Nephron (organoid): ENCODE data around the gene ATXN7L2.
A peak's percentile ranks its signal among the peaks of the same experiment; 100 is the strongest.

ENCODE experiments used
- H3K27ac Mint-ChIP-seq, 3 experiments: 2 replicates each; pipeline ENCODE4 v1.8.0; 2020; ENCODE audit warnings: mixed read lengths in 3 of 3, mild to moderate bottlenecking in 2 of 3, moderate library complexity in 1 of 3
- H3K27me3 Mint-ChIP-seq: 2 replicates; pipeline ENCODE4 v1.8.0; 2021; ENCODE audit warnings: low read depth, mild to moderate bottlenecking, moderate library complexity, mixed read lengths
- H3K36me3 Mint-ChIP-seq: 2 replicates; pipeline ENCODE4 v1.8.0; 2020; ENCODE audit warnings: low read depth, mixed read lengths
- H3K4me1 Mint-ChIP-seq: 2 replicates; pipeline ENCODE4 v1.8.0; 2020; ENCODE audit warnings: mixed read lengths
- H3K4me3 Mint-ChIP-seq, 3 experiments: 2 replicates each; pipeline ENCODE4 v1.8.0; 2020; ENCODE audit warnings: mild to moderate bottlenecking in 3 of 3, mixed read lengths in 3 of 3, moderate library complexity in 2 of 3
- H3K9me3 Mint-ChIP-seq: 2 replicates; pipeline ENCODE4 v1.8.0; 2020; ENCODE audit warnings: mixed read lengths
- TF ChIP-seq, protein P1 (sequence below), 3 experiments: fragments of 200-600 bp; sonication (generic); IDR thresholded peaks; one replicate each; pipeline ENCODE4 v1.5.0; 2021; ENCODE audit warnings: antibody characterized with exemption in 3 of 3; ENCODE audit not compliant: unreplicated experiment in 3 of 3

ATXN7L2 gene

DNA sequence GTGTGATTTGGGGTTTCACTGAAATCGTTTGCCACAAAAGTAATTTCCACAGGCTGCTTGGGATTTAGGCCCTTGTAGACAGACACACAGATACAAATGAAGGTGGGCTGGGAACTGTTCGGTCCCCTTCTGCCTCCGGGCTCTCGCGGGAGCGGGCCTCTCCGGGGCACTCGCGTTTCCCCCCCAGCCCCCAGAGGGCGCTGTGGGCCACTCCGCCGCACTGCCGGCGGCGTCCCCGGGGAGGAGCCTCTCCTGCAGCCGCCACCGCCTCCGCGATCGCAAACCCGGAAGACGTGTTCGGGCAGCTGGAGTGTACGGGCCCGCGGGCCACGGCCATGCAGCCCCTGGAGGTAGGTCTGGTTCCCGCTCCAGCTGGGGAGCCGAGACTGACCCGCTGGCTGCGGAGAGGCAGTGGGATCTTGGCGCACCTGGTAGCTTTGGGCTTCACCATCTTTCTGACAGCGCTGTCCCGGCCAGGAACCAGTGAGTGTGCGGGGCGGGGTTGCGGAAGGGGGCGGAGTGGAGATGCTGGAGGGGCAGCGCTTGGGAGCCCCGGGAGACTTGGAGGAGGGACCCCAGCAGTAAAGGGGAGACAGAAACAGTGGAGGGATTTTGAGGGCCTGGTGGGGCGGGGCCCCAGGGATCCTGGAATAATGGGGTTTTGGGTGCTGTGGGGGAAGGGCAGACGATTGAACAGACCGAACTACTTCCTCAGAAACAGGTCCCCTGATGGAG lies 10.3 kb downstream of the ATXN7L2 start, which contains the start of gene CYB561D1:
Gene CYB561D1 (plus strand): TSS at position 290 of the 735 bp plus-strand sequence. CDS start 46 bp downstream, at position 336.
- peaks cover 51% of the 10 kb centered on the region for H3K4me1 Mint-ChIP-seq
- TF ChIP-seq, protein P1, sequence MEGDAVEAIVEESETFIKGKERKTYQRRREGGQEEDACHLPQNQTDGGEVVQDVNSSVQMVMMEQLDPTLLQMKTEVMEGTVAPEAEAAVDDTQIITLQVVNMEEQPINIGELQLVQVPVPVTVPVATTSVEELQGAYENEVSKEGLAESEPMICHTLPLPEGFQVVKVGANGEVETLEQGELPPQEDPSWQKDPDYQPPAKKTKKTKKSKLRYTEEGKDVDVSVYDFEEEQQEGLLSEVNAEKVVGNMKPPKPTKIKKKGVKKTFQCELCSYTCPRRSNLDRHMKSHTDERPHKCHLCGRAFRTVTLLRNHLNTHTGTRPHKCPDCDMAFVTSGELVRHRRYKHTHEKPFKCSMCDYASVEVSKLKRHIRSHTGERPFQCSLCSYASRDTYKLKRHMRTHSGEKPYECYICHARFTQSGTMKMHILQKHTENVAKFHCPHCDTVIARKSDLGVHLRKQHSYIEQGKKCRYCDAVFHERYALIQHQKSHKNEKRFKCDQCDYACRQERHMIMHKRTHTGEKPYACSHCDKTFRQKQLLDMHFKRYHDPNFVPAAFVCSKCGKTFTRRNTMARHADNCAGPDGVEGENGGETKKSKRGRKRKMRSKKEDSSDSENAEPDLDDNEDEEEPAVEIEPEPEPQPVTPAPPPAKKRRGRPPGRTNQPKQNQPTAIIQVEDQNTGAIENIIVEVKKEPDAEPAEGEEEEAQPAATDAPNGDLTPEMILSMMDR (IDR thresholded peaks at IDR 0.05; ENCODE audit: unreplicated experiment in 3 of 3) = peak; percentile 95 to 97 (median 95)

DNA sequence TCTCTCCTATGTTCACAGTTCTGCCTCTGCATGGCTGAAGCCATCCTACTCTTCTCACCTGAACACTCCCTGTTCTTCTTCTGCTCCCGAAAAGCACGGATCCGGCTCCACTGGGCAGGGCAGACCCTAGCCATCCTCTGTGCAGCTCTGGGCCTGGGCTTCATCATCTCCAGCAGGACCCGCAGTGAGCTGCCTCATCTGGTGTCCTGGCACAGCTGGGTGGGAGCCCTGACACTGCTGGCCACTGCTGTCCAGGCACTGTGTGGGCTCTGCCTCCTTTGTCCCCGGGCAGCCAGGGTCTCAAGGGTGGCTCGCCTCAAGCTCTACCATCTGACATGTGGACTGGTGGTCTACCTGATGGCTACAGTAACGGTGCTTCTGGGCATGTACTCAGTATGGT lies 12.0 kb downstream of the ATXN7L2 start:
- TF ChIP-seq, protein P1 (IDR thresholded peaks at IDR 0.05; ENCODE audit: unreplicated experiment in 3 of 3) = no peak
- H3K4me3 Mint-ChIP-seq = peak overlapping the region; percentile 92 to 94 (median 92)
- no peaks in the 10 kb centered on the region for H3K9me3 Mint-ChIP-seq
- peaks cover 63% of the 10 kb centered on the region for H3K4me1 Mint-ChIP-seq
- H3K27ac Mint-ChIP-seq = no peak overlapping the region
- no peaks in the 10 kb centered on the region for H3K27me3 Mint-ChIP-seq
- H3K36me3 Mint-ChIP-seq = peaks cover 17% of the 10 kb centered on the region

More for the DNA sequence above, 10.3 kb downstream of the ATXN7L2 start, which contains the start of gene CYB561D1:
- Mint-ChIP-seq H3K27me3 (no peaks in the 10 kb centered on the region), H3K4me3 (peak within 1 kb of the TSS; percentile 92 to 94 (median 92)), H3K9me3 (no peaks in the 10 kb centered on the region), H3K36me3 (peaks cover 22% of the 10 kb centered on the region), H3K27ac (peak within 1 kb of the TSS in 2 of 3 experiments; percentile 60 to 66)

DNA sequence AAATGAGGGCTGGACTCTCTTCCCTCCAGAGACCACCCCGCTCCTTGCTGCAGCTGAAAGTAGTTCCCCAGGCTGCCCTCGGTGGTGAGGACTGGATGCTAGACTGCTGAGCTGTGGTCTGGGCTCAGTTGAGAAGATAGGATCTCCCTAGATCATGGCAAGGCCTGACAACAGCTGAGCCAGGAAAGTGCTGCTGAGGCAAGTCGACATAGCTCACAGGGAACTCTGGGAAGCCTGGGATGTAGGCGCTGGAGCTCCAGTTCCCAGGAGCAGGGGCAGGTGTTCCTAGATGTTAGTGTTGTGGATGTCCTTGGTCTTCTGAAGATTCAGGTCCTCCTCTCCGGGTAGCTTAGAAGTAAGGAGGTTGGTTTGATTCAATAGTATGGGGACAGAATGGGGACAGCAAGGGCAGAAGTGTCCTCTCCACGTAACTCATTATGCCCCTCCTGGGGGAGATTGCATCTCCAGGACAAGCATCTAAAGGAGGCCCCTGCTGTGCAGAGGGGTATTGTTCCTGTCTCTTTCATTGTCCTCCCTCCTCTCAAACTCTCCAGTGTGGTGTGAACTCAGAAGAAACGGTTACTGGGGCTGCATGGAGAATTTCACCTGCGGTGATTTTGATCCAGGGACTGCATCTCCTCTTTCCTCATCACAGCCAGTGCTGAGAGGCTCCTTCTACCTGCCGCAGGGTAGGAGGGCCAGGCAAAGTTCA lies 13.9 kb downstream of the ATXN7L2 start:
- TF ChIP-seq, protein P1 (IDR thresholded peaks at IDR 0.05; ENCODE audit: unreplicated experiment in 3 of 3) = no peak
- Mint-ChIP-seq H3K9me3 (no peaks in the 10 kb centered on the region), H3K36me3 (peaks cover 14% of the 10 kb centered on the region)

GRCh38 chr1:109498161-109498801 lies 14.6 kb downstream of the ATXN7L2 start:
- peaks cover 74% of the 10 kb centered on the region for H3K4me1 Mint-ChIP-seq
- TF ChIP-seq, protein P1 (IDR thresholded peaks at IDR 0.05; ENCODE audit: unreplicated experiment in 3 of 3) = peak; percentile 61 to 76 (median 69)
- peaks cover 13% of the 10 kb centered on the region for H3K36me3 Mint-ChIP-seq
- no peaks in the 10 kb centered on the region for H3K9me3 Mint-ChIP-seq
- peak overlapping the region; percentile 26 to 87 (median 65) for H3K27ac Mint-ChIP-seq
- no peaks in the 10 kb centered on the region for H3K27me3 Mint-ChIP-seq
- H3K4me3 Mint-ChIP-seq = peak overlapping the region; percentile 28 to 55 (median 40)

More for the DNA sequence above, 13.9 kb downstream of the ATXN7L2 start:
- Mint-ChIP-seq H3K27ac (peak overlapping the region; percentile 26 to 87 (median 65)), H3K4me3 (peak overlapping the region; percentile 28 to 55 (median 40)), H3K27me3 (no peaks in the 10 kb centered on the region), H3K4me1 (peaks cover 74% of the 10 kb centered on the region)

DNA sequence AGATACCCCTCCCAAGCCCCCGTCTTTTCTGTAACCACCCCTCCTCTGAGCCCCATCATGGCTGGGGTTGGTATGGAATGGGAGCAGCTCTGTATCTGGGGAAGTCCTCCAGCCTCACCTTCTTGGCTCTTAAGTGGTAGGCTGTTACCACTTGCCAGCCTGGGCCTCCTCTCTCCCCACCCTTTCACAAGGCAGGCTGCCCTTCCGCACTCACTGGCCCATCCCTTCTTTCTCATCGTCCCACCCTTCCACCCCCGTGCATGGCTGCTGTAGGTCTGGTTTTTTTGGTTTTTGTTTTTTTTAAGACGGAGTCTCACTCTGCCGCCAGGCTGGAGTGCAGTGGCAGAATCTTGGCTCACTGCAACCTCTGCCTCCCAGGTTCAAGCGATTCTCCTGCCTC lies 15.4 kb downstream of the ATXN7L2 start:
- TF ChIP-seq, protein P1 (IDR thresholded peaks at IDR 0.05; ENCODE audit: unreplicated experiment in 3 of 3) = no peak
- H3K27ac Mint-ChIP-seq = peak overlapping the region; percentile 74 to 96 (median 75)
- H3K36me3 Mint-ChIP-seq = peaks cover 13% of the 10 kb centered on the region
- no peaks in the 10 kb centered on the region for H3K9me3 Mint-ChIP-seq
- peaks cover 74% of the 10 kb centered on the region for H3K4me1 Mint-ChIP-seq
- no peaks in the 10 kb centered on the region for H3K27me3 Mint-ChIP-seq
- H3K4me3 Mint-ChIP-seq = peak overlapping the region in 1 of 3 experiments; percentile 10
